Cortex of kidney (tissue), 1 donor: ENCODE measurements around the gene ABCD3.
A peak's percentile ranks its signal among the peaks of the same experiment; 100 is the strongest.
"Not testable (repeated sequence)": the region's sequence is repeated elsewhere in the genome, so short reads cannot be mapped to it uniquely, and the experiment has no call there.

Experiments
- DNase-seq: peaks from one replicate; lab custom pipeline; 2025; lab: John Stamatoyannopoulos, UW

The ABCD3 gene

GRCh38 chr1:94417978-94418663 is at the start of gene ABCD3:
TSS of gene ABCD3 (plus strand) at chr1:94418389. CDS start at chr1:94418479, 90 bp downstream.
- peak; percentile 88 for DNase-seq

DNA sequence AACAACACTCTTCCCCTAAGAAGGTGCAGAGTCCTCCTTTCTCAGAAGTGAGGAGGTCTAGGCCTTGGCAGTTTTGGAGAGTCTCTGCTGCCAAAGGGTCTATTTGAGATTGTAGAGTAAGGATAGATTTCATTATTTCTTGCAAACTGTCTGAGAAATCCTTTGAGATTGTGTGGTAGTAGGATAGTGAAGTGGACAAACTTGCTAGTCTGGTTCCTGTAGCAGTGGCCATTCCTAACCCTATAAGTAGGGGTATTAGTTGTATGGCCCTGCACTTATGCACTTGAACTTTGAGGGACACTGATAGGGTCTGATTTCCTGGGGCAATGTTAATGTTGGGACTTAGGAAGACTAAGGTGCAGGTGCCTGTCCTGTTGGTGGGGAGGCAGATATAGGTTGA is 45.4 kb upstream of the ABCD3 start:
- DNase-seq: not testable (repeated sequence)

DNA sequence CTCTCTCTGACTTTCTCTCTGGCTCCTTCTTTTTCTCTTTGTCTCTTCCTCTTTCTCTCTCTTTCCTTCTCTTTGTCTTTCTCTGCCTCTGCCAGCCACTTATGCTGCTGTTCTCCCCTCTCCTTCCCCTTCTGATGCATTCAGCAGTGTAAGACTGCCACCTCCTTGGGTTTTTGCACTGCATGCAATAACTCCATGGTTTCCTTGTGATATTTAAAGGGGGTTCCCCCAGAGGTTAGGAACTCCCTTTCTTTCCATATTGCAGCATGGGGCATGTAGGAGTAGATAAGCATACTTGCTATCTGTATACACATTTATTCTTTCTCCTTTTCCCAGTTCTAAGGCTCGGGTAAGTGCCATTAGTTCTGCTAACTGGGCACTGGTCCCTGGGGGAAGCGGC is 44.9 kb upstream of the ABCD3 start:
- not testable (repeated sequence) for DNase-seq

DNA sequence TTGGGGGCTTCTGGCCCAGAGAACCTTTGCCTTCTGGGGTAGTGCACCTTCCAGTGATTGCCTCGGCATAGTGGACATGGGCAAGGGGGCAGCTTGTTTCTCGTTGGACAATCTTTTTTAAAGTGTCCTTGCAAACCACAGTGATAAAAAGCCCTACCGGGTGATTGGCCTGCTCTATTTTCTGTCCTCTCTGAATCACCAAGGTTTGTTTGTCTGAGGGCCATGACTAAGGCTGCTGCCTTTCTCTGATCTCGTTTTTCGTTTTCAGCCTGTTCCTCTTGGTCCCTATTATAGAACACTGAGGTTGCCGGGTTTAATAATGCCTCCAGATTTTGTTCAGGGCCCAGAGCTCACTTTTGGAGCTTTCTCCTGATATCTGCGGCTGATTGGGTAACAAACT is 42.5 kb upstream of the ABCD3 start:
- DNase-seq: not testable (repeated sequence)

DNA sequence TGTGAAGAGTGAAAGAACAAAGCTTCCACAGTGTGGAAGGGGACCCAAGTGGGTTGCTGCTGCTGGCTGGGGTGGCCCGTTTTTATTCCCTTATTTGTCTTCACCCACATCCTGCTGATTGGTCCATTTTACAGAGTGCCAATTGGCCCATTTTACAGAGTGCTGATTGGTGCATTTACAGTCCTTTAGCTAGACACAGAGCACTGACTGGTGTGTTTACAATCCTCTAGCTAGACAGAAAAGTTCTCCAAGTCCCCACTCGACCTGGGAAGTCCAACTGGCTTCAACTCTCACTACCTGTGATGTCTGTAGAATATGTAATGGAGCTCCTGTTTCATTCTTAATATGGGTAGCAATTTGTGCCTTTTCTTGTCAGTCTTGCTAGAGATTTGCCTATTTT is 39.7 kb upstream of the ABCD3 start:
- not testable (repeated sequence) for DNase-seq

DNA sequence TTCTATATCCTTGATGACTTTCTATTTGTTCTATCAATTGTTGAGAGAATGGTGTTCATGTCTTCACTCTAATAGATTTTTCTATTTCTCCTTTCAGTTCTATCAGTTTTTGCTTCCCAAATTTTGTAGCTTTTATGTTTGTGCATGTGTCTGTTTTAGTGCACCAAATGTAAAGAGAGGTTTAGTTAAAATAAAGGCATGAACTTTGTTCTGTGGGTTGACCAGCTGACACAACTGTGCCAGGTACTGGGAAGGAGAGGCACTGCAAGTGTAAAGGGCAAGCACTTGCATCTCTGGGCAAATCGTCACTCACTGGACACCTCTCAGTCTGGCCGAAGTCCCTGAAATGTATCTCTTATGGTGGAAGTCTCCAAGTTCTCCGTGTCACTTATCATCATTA is 38.6 kb upstream of the ABCD3 start:
- no peak for DNase-seq

- DNase-seq: no peak
These were observed 36.0 kb upstream of the ABCD3 start for GRCh38 chr1:94382201-94382600.

DNA sequence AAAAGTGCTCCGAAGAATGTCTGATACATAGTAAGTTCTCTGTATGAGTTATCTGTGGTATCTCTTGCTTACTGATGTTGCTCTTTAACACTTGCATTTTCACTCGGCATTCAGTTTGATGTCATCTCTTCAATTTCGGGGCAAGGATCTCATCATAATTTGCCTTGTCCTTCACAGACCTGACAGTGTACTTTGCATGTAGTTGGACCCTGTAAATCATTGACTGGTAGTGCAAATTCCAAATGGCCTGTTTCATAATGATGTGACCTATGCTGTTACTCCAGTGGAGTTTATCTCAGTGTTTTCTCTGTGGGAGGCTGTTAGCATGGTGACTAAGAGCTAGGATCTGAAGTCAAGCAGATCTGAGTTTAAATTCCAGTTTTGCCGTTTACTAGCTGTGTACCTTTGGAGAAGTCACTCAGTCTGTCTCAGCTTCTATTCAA is 34.2 kb upstream of the ABCD3 start:
- DNase-seq: no peak

DNA sequence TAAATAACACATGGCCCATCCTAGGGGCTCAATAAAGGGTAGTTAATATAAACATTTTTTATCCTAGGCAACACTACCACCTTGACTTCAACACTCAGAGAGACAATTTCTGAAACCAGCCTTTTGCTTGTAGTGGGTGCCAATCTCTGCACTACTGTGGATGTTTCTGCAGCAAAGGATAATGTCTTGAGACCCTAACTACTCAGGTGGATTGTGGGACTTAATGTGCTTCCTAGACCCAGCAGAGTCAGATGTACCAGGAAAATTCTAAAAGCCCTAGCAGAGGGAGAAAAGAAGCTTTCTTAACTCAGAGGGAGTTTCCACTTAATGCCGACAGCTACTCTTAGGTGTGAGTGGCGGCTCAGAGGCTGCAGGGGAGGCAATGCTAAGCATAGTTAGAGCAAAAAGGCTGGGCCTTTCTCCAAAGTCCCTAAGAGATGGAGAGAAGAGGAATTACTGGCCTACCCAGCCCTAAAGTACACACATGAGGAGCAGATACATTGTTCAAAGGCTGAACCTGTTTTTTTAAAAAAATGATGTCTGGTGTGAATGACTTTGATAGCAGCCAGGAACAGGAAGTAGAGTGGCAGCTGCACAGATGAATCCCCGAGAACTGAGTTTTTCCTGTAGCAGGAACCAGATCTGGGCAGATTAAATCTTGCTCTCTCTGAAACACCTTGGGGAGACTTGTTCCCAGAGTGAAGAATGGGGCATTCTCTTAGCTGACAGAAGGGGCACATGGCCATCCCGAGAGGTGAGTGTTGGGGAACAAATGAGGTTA is 33.5 kb upstream of the ABCD3 start:
- DNase-seq: no peak

DNA sequence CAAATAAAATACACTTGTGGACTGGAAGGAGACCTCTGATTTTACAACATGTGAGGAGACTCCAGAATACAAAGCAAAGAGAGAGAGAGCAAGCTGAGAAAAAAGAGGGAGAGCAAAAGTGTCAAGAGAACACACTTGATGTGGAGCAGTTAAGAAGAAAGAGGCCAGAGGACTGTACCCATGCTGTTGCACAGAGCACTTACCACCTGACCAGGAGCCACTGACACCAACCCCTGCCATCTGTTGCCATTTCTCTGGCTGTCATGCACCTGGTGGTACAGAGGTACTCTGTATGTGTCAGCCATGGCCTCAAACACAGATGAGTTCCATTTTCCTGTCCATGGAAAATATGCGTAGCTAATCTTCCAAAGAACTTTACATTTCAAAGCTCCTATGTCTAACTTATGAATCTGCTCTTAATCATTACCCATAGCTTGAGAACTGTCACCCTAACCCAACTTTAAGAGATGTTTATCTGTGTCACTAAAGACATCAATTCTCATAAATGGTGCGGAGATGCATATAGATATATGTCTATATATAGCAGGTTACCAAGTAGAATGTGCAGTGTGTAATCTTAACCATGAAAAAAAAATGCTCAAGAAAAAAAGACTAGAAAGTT is 32.8 kb upstream of the ABCD3 start:
- no peak for DNase-seq

DNA sequence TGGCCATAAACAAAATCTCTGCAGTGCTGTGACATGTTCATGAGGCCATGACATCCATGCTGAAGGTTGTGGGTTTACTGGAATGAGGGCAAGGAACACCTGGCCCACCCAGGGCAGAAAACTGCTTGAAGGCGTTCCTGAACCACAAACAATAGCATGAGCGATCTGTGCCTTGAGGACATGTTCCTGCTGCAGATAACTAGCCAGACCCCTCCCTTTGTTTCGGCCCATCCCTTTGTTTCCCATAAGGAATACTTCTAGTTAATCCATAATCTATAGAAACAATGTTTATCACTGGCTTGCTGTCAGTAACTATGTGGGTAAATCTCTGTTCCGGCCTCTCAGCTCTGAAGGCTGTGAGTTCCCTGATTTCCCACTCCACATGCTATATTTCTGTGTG is 28.9 kb upstream of the ABCD3 start:
- no peak for DNase-seq

- no peak for DNase-seq
These were observed 23.9 kb upstream of the ABCD3 start for GRCh38 chr1:94394247-94394646.

GRCh38 chr1:94395231-94395630 is 23.0 kb upstream of the ABCD3 start:
- no peak for DNase-seq

GRCh38 chr1:94395748-94396309 is 22.4 kb upstream of the ABCD3 start:
- DNase-seq: no peak

DNA sequence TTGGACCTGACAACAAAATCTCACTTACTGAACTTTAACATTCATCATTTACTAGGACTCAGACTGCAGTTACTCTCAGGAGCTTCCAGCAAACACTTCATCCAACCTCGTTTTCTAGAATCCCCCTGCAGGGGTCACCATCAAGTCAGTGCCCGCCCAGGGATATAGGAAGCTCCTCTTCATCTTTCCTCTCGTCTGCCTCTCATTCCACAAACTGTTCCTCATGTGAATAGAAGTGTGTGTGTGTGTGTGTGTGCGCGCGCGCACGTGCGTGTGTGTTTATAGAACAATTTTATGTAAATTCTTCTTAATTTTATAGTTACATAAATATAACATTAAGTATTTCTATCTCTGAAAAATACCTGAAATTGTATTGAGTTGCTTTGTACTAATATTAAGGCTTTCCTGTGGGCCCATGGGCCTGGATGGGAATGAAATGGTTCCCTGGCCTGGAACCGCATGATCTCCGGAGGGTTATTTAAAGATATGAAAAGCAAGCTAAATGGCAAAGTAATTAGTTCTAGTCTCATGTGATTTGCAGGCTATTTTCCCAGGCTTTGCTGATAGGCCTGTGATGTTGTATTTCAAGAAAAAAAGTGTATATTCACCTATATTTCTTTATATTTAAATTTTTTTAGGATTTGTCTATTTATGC is 21.7 kb upstream of the ABCD3 start:
- DNase-seq: no peak

DNA sequence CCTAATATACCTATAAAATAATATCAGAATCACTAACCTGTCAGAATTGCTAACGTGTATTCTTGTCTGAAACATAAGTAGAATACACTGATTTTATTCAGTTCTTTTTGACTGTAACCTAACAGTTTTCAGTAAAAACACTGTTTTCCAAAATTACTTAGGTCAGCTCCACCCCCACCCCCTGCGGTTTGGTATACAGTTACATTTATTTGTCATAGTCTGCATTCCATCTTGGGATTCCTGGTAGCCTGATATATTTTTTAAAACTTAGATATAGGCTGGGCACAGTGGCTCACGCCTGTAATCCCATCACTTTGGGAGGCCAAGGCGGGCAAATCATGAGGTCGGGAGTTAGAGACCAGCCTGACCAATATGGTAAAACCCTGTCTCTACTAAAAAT is 19.8 kb upstream of the ABCD3 start:
- no peak for DNase-seq

GRCh38 chr1:94399453-94399852 is 18.7 kb upstream of the ABCD3 start:
- DNase-seq: no peak

DNA sequence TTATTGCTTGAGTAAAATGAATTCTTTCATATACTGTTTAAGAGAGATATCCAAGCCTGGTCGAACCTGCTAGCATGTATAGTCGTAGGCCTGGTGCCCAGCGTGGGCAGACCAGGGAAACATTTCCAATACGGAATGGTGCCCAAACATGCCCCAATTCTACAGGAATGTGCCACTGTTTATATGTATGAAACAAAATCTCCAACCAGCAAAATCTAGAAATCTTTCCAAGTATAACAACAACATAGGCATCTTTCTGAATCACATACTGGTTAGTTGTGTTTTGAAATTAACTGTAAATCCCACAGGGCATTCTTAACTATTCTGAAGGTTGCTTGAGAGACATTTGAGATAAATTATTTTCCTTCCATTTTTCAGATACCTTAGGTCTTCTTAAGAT is 17.0 kb upstream of the ABCD3 start:
- no peak for DNase-seq

GRCh38 chr1:94406446-94406845 is 11.7 kb upstream of the ABCD3 start:
- DNase-seq: no peak

DNA sequence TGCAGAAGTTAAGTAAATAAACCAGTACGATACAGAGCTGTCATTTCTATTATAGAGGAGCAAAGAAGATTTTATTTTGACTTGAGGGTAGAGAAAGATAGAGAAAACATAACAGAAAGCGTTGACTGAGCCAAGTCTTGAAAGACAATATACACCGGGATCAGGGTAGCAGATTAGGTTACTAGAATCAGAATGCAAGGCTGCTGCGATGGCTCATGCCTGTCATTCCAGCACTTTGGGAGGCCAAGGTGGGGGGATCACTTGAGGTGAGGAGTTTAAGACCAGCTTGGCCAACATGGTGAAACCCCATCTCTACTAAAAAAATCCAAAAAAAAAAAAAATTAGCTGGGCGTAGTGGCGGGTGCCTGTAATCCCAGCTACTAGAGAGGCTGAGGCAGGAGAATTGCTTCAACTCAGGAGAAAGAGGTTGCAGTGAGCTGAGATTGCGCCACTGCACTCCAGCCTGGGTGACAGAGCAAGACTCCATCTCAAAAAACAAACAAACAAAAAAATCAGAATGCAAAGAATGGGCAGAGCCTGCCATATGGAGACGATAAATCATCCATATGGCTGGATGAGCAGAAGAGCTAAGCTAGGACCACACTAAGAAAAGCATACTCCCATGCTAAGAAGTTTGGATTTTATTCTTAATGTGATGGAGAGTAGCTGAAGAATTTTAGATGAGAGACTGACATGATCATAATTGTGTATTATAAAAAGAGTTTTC is 9.9 kb upstream of the ABCD3 start:
- DNase-seq: no peak

GRCh38 chr1:94411237-94411636 is 7.0 kb upstream of the ABCD3 start:
- DNase-seq: no peak

- DNase-seq: no peak
These were observed 4.9 kb upstream of the ABCD3 start for GRCh38 chr1:94413311-94413710.
